ENCODE data around the gene ANKRD33B. TPM values are rescaled to one million over a fixed set of nuclear protein-coding genes. Genes with fewer than 3 reads are reported as not detected.

ANKRD33B gene
- total and polyA plus RNA-seq, 9 of the 15 experiments (the other 6 are each of a cell fraction or from before 2014, with no cell fraction given), result 0.10 to 1.7 (median 0.40) TPM

- TF ChIP-seq CBX3 (IDR thresholded peaks at IDR 0.05; ENCODE audit: borderline replicate concordance in 1 of 2, low read length in 2 of 2) (no peak), RFX1 (IDR thresholded peaks at IDR 0.05) (no peak), ZNF408 (CRISPR knock-in tag; IDR thresholded peaks at IDR 0.05; ENCODE audit: low read depth) (no peak), ETS2 (tag; IDR thresholded peaks at IDR 0.05; ENCODE audit: borderline replicate concordance, poor library complexity, severe bottlenecking) (no peak), ID3 (CRISPR knock-in tag; IDR thresholded peaks at IDR 0.05) (no peak), ID3 (tag; IDR thresholded peaks at IDR 0.05) (no peak), ZNF778 (CRISPR knock-in tag; IDR thresholded peaks at IDR 0.05) (no peak), ZNF24 (IDR thresholded peaks at IDR 0.05) (no peak), ZNF12 (CRISPR knock-in tag; IDR thresholded peaks at IDR 0.05) (no peak)
Measured at GRCh38 chr5:10583663-10584572, 20.0 kb downstream of the ANKRD33B start (continued).

All from K562 (cell line).